Activated CD4-positive, alpha-beta memory T cell treated with anti-CD3 and anti-CD28 coated beads, Interleukin-2, amount 10 ng/mL, durations not matched to agents 7 days and 5 days (primary cell): Measurements from ENCODE around the gene FH. TPM values are rescaled to one million over a fixed set of nuclear protein-coding genes. Genes with fewer than 3 reads are reported as not detected.

Experiments used
- CTCF ChIA-PET: fragments of 350-600 bp; sonication (Branson Sonifier 250); formaldehyde crosslinking; loops from one replicate; lab custom pipeline; 2021; ENCODE audit warnings: antibody characterized with exemption, inconsistent platforms; lab: Charles Lee
- POLR2A ChIA-PET: fragments of 350-600 bp; sonication (Branson Sonifier 250); formaldehyde crosslinking; loops from one replicate; lab custom pipeline; 2021; ENCODE audit warnings: antibody characterized with exemption; lab: Charles Lee
- DNase-seq: peaks from one replicate; pipeline ENCODE4 v3.0.0-alpha.2; 2020
- H3K27ac Mint-ChIP-seq: one replicate; pipeline ENCODE4 v1.8.0; 2021; ENCODE audit warnings: mild to moderate bottlenecking, mixed read lengths
- H3K27me3 Mint-ChIP-seq: one replicate; pipeline ENCODE4 v1.8.0; 2021; ENCODE audit warnings: mixed read lengths
- H3K36me3 Mint-ChIP-seq: one replicate; pipeline ENCODE4 v1.8.0; 2021; ENCODE audit warnings: low read depth, mixed read lengths
- H3K4me1 Mint-ChIP-seq: one replicate; pipeline ENCODE4 v1.8.0; 2021; ENCODE audit warnings: mixed read lengths
- H3K4me3 Mint-ChIP-seq: one replicate; pipeline ENCODE4 v1.8.0; 2021; ENCODE audit warnings: mild to moderate bottlenecking, mixed read lengths
- H3K9me3 Mint-ChIP-seq: one replicate; pipeline ENCODE4 v1.8.0; 2021; ENCODE audit warnings: mixed read lengths
- total RNA-seq, 2 experiments: library from RNA; stranded (reverse); gene quantifications; one replicate each; pipeline ENCODE4 v1.2.3, GENCODE V29; 2021

FH gene
- 10 to 100 TPM; 56.6 to 58.8 TPM for total RNA-seq

DNA sequence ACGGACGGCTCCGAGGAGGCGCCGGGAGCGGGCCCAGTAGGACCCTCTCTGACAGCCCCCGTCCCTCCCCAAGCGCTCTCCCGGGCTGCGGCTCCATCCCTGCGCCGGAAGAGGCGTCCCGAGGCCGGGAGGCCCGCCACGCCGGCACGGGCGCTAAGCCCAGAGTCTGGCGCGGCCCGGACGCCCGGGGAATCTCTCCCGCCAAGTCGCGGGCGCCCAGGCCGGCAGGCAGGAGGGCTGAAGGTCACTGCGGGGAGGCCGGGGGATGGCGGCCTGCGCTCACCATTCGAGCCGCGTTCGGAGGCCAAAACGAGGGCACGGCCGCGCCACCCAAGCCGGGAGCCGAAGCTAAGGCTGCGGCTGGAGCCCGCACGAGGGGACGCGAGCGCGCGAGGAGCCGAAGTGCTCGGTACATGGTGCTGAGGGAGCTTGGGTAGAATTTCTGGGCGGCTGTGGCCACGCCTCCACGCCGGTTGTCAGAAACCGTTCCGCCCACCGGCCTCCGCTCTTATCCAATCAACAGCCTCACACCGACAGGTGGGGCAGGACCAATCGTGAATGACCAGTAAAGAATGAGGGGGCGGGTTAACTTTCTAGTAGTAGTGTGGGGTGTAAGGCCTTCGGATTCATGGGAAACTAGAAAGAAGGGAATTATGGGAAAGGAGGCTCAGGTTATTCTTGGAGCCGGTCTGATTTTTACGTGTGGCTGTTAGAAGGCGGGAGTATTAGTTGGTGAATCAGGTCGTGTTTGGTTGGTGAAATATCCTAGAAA lies at the start of gene FH:
Gene FH (minus strand): TSS at position 448 of the 772 bp plus-strand sequence. CDS start 33 bp downstream, at position 415.
- Mint-ChIP-seq H3K27me3 (peaks cover 26% of the 10 kb centered on the region), H3K4me3 (peak within 1 kb of the TSS; percentile 83), H3K4me1 (peaks cover 27% of the 10 kb centered on the region), H3K9me3 (no peaks in the 10 kb centered on the region), H3K36me3 (peaks cover 12% of the 10 kb centered on the region), H3K27ac (peak within 1 kb of the TSS; percentile 70)
- ChIA-PET POLR2A (interaction anchor here (1.1 to 2.8 kb wide), 10 partner anchors 8 to 1800 kb away, joined by 3 to 10 read pairs (median 4); partner anchors contain the start of genes CEP170, CHML, EXO1 and OPN3), CTCF (interaction anchor here (0.6 to 1.4 kb wide), 4 partner anchors 11 to 479 kb away, joined by 3 to 6 read pairs (median 3); no protein-coding TSS in a partner anchor)
- DNase-seq, result peak; percentile 95

GRCh38 chr1:241560849-241561187 lies 41.3 kb upstream of the FH start:
- Mint-ChIP-seq H3K27ac (no peak overlapping the region), H3K9me3 (no peaks in the 10 kb centered on the region), H3K27me3 (peaks cover 1% of the 10 kb centered on the region), H3K36me3 (no peaks in the 10 kb centered on the region), H3K4me3 (no peak overlapping the region), H3K4me1 (no peaks in the 10 kb centered on the region)
- CTCF ChIA-PET, result no interaction called here
- POLR2A ChIA-PET, result no interaction called here
- no peak for DNase-seq

- H3K4me1 Mint-ChIP-seq, result no peaks in the 10 kb centered on the region
- ChIA-PET POLR2A (no interaction called here), CTCF (no interaction called here)
- no peak overlapping the region for H3K4me3 Mint-ChIP-seq
- DNase-seq, result no peak
- peaks cover 1% of the 10 kb centered on the region for H3K27me3 Mint-ChIP-seq
- H3K27ac Mint-ChIP-seq, result no peak overlapping the region
- no peaks in the 10 kb centered on the region for H3K9me3 Mint-ChIP-seq
- H3K36me3 Mint-ChIP-seq, result no peaks in the 10 kb centered on the region
Measured at GRCh38 chr1:241560146-241560848, 40.7 kb upstream of the FH start.

- H3K36me3 Mint-ChIP-seq, result no peaks in the 10 kb centered on the region
- POLR2A ChIA-PET, result no interaction called here
- no peak overlapping the region for H3K4me3 Mint-ChIP-seq
- H3K27me3 Mint-ChIP-seq, result peaks cover 1% of the 10 kb centered on the region
- CTCF ChIA-PET, result no interaction called here
- H3K4me1 Mint-ChIP-seq, result peaks cover 1% of the 10 kb centered on the region
- DNase-seq, result no peak
- H3K27ac Mint-ChIP-seq, result no peak overlapping the region
- no peaks in the 10 kb centered on the region for H3K9me3 Mint-ChIP-seq
Measured at GRCh38 chr1:241557551-241558193, 38.1 kb upstream of the FH start.

DNA sequence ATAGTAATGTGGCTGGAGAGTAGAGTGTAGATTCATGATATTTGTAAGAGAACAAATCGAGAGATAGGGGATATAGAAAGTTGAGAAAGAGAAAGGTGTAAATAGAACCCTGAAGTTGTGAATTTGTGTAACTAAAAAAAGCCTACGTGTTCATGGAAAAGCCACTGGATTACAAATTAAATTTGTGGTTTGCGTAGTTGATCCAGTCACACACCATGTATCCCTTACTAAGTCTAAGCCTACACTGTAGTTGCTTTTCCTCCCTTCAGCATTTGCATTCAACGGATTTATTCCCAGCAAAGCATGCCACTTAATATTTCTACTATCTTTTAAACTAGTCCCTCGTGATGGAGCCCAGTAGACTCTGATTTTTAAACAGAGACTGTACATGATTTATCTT lies 37.5 kb upstream of the FH start:
- Mint-ChIP-seq H3K4me3 (no peak overlapping the region), H3K27ac (no peak overlapping the region), H3K27me3 (peaks cover 1% of the 10 kb centered on the region), H3K36me3 (peaks cover under 1% of the 10 kb centered on the region), H3K4me1 (peaks cover 6% of the 10 kb centered on the region), H3K9me3 (no peaks in the 10 kb centered on the region)
- no peak for DNase-seq
- ChIA-PET POLR2A (no interaction called here), CTCF (no interaction called here)

DNA sequence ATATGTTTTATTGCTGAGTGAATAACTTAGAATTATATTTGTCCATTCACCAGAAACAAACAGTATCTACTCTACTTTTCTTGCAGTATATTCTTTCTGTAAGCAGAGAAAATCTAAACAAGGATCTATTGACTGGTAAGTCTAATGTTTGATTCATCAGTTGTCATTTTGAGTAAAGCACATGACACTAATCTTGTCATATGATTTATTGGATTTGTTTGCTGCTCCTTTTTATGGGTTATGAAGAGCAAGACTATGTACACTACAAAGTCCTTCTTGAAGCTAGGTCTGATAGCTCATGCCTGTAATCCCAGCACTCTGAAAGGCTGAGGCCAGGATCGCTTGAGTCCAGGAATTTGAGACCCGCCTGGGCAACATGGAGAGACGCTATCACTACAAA lies 36.0 kb upstream of the FH start:
- Mint-ChIP-seq H3K27ac (no peak overlapping the region), H3K9me3 (no peaks in the 10 kb centered on the region), H3K4me3 (no peak overlapping the region), H3K27me3 (peaks cover 1% of the 10 kb centered on the region), H3K36me3 (peaks cover 2% of the 10 kb centered on the region), H3K4me1 (peaks cover 19% of the 10 kb centered on the region)
- ChIA-PET CTCF (no interaction called here), POLR2A (no interaction called here)
- DNase-seq, result no peak

DNA sequence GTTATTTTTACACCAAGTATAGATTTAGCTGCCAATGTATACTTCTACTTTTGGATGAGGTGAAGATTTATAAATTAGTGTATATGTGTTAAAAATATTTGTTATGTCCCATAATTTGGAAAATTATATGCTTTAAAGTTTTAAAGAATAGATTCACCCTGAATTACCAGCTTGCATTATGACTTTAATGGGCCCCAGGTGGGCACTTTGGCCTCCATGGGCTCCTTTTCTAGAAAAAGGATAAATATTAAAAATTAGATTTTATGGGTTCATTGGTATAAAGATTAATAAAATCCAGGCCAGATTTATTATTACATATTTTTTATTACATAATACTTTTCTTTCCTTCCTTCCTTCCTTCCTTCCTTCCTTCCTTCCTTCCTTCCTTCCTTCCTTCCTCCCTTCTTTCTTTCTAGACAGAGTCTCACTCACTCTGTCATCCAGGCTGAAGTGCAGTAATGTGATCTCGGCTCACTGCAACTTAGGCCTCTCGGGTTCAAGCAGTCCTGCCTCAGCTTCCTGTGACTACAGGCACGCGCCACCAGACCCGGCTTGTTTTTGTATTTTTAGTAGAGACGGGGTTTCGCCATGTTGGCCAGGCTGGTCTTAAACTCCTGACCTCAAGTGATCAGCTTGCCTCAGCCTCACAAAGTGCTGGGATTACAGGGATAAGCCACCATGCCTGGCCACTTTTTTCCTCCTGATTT lies 34.5 kb upstream of the FH start:
- no peaks in the 10 kb centered on the region for H3K9me3 Mint-ChIP-seq
- DNase-seq, result no peak
- no peak overlapping the region for H3K27ac Mint-ChIP-seq
- ChIA-PET CTCF (interaction anchor here (0.7 kb wide), 1 partner anchor 444 kb away, joined by 3 read pairs; the partner anchor contains the start of gene MAP1LC3C), POLR2A (no interaction called here)
- H3K4me3 Mint-ChIP-seq, result no peak overlapping the region
- peaks cover 19% of the 10 kb centered on the region for H3K4me1 Mint-ChIP-seq
- no peaks in the 10 kb centered on the region for H3K27me3 Mint-ChIP-seq
- H3K36me3 Mint-ChIP-seq, result peaks cover 2% of the 10 kb centered on the region

DNA sequence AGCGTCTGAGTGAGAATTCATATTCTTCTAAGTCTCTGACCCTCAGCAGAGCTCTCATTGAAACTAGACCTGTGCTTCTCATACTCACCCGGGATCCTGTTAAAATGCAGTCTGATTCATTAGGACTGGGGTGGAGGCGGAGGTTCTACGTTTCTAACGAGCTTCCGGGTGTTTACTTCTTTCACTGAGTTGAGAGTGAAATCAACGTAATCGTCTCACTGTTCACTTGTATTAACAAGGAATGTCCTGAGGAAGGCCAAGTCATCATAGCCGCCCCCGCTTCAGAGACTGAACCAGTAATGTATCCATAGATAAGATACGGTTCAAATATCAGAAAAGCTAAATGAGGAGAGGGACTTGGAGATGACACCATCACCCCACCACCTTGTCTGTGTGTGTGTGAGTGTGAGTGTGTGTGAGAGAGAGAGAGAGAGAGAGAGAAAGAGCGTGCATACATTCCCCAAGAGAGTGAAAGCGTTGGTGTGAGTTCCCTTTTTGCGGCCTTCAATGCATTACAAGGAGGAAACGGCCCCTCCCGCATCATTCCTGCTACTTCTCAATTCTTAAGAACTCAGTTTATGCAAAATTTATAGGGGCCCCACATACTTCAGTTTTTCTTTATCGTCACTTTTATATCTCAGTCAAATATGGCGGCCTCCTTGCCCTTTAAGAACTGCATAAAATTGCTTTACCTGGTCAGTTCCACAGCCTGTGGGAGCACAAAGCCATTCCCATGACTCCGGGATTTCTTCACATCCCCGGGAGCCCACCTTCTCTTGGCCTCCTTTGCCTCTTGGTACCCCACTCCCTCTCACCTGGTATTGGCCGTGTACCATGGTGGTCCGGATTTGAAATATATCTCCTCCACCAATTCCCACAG lies 32.4 kb upstream of the FH start:
- H3K36me3 Mint-ChIP-seq, result peaks cover 2% of the 10 kb centered on the region
- H3K27me3 Mint-ChIP-seq, result peaks cover 3% of the 10 kb centered on the region
- POLR2A ChIA-PET, result interaction anchor here (1.1 to 1.3 kb wide), 2 partner anchors 33 to 59 kb away, joined by 3 to 7 read pairs; partner anchors contain the start of gene FH
- H3K4me3 Mint-ChIP-seq, result peak overlapping the region; percentile 63
- DNase-seq, result peak; percentile 35
- CTCF ChIA-PET, result interaction anchor here (1.2 kb wide), 1 partner anchor 10 kb away, joined by 5 read pairs; no protein-coding TSS in a partner anchor
- peaks cover 19% of the 10 kb centered on the region for H3K4me1 Mint-ChIP-seq
- H3K9me3 Mint-ChIP-seq, result no peaks in the 10 kb centered on the region
- peak overlapping the region; percentile 62 for H3K27ac Mint-ChIP-seq

DNA sequence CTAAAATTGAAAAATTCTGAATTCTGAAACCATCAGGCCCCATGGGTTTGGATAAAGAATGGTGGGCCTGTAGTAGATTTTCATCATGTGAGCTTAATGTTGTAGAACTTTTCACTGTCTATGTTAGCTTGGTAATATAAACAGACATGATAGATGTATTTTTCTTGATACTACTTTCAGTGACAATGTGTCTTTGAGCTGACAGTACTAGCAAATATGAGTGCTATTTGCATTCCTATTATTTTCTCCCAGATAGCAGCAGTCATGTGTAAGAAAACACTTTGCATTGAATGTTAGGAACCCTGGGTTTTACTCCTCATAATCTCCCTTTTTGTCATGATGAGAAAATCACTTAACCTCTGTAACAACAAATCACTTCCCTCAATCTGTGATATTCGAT lies 30.8 kb upstream of the FH start:
- DNase-seq, result no peak
- CTCF ChIA-PET, result no interaction called here
- Mint-ChIP-seq H3K4me1 (peaks cover 19% of the 10 kb centered on the region), H3K27me3 (peaks cover 9% of the 10 kb centered on the region), H3K27ac (no peak overlapping the region), H3K9me3 (no peaks in the 10 kb centered on the region), H3K36me3 (peaks cover 2% of the 10 kb centered on the region), H3K4me3 (no peak overlapping the region)
- POLR2A ChIA-PET, result interaction anchor here (0.7 kb wide), 1 partner anchor 26 kb away, joined by 3 read pairs; no protein-coding TSS in a partner anchor

DNA sequence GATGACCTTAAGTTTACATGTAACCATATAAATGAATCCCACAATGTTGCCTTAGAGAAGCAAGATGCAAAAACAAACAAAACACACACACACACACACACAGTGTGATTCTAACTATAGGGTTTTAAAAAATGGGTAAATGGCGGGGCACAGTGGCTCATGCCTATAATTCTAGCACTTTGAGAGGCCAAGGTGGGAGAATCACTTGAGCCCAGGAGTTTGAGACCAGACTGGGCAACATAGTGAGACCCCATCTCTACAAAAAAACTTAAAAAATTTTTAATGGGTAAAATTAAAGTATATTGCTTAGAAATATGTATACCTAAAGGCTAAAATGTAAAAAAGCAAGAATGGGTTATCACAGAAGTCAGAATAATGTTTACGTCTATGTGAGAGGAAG lies 28.5 kb upstream of the FH start:
- H3K36me3 Mint-ChIP-seq, result peaks cover 2% of the 10 kb centered on the region
- H3K4me1 Mint-ChIP-seq, result peaks cover 19% of the 10 kb centered on the region
- no peak for DNase-seq
- CTCF ChIA-PET, result no interaction called here
- H3K9me3 Mint-ChIP-seq, result no peaks in the 10 kb centered on the region
- H3K4me3 Mint-ChIP-seq, result no peak overlapping the region
- POLR2A ChIA-PET, result no interaction called here
- peaks cover 9% of the 10 kb centered on the region for H3K27me3 Mint-ChIP-seq
- H3K27ac Mint-ChIP-seq, result no peak overlapping the region

- H3K27ac Mint-ChIP-seq, result no peak overlapping the region
- H3K27me3 Mint-ChIP-seq, result peaks cover 8% of the 10 kb centered on the region
- H3K36me3 Mint-ChIP-seq, result no peaks in the 10 kb centered on the region
- H3K9me3 Mint-ChIP-seq, result no peaks in the 10 kb centered on the region
- no peak for DNase-seq
- POLR2A ChIA-PET, result interaction anchor here (0.8 kb wide), 1 partner anchor 24 kb away, joined by 3 read pairs; no protein-coding TSS in a partner anchor
- H3K4me3 Mint-ChIP-seq, result no peak overlapping the region
- CTCF ChIA-PET, result interaction anchor here (0.9 kb wide), 1 partner anchor 9 kb away, joined by 5 read pairs; no protein-coding TSS in a partner anchor
- no peaks in the 10 kb centered on the region for H3K4me1 Mint-ChIP-seq
Measured at GRCh38 chr1:241542199-241542907, 22.8 kb upstream of the FH start.
